GM19351 (cell line): Measurements from ENCODE around the gene PIGQ.

Experiments used
- ATAC-seq: cut with Tn5 transposase; IDR thresholded peaks from one replicate; pipeline ENCODE4 v1.9.1; 2021; ENCODE audit warnings: mild to moderate bottlenecking, moderate library complexity; ENCODE audit not compliant: unreplicated experiment

Gene PIGQ

DNA sequence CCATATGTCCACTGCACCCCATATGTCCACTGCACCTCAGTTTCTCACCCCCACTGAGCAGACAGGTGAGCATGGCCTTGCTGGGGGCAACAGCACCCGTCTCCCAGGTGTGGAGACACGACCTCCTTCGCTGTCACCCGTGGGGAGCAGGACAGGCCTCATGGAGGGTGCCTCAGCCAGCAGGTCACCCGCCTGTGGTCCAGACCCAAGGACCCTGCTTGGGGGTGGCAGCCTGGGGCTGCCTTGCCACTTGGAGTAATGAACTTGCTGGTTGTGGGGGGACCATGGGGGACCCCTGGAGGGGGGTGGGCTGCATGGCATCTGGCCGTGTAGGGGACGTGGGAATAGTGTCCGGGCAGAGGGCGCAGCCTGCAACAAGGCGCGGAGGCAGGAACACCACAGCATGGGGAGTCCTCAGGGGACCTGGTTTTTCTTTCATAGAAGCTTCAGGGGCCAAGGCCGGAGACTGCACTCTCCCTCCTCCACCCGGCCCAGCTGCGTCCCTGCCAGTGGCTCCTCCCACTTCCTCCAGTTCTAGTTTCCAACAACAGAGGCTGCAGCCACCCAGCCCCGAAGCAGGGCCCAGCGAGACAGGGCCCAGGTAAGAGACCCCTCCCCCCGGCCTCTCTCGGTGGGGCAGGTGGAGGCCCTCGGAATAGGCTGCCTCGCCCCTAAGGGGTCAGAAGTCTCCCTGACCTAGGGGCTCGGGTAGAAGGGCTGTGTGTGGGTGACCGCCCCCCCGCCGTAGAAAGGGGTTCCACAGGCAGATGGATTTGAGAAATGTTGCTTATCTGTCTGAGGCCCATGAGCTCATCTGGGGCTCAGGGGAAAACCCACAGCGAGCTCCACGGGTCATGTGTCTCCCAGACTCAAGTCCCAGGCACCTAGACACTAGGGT, 3.0 kb upstream of the PIGQ start, which contains the start of gene NHLRC4:
NHLRC4 (plus strand) TSS at position 531 of the 898 bp plus-strand sequence. CDS start 1,043 bp downstream, outside the sequence.
- peak; percentile 62 for ATAC-seq

GRCh38 chr16:567373-568256, 2.2 kb upstream of the PIGQ start:
- no peak for ATAC-seq

DNA sequence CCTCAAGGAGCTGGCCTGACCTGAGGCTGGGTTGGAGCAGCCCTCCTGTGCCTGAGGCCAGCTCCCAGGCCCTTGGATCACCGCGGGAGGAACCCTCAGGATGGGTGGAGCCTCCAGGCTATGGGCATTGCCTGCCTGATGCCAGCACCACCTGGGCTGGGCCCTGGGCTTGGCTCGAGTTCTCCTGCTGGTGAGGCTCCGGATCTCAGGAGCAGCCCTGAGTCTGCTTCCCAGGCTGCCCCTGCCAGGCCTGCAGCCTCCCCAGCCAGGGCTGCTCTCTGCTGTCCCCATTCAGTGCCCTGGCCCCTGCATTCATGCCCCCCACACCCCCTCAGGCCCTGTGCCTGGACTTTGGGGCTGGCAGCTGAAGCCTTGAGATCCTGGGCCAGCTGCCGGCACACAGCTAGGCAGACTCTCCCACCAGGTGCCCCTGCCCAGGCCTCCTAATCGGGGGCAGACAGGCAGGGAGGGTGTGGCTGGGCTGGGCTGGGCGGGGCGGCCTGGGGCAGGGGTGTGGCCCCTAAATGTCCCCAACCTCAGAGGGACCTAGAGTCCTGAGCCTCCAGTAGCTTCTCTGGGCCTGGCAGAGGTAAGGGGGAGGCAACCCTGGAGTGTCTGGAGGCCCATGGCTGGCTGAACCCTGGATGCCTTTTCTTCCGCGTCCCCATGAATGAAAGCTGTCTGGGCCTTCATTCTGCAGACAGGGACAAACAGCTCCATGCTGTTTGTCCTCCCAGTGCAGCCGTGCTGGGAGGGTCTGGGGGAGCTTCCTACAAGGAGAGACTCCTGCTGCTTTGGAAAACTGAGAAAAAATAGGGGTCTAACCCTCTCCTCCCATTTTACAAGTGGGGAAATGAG, 1.1 kb upstream of the PIGQ start:
- no peak for ATAC-seq

- ATAC-seq = no peak
These were observed 3.3 kb downstream of the PIGQ start for GRCh38 chr16:572865-573650.

- no peak for ATAC-seq
These were observed 4.4 kb downstream of the PIGQ start for GRCh38 chr16:574021-574760.

GRCh38 chr16:575354-576196, 5.8 kb downstream of the PIGQ start:
- ATAC-seq = no peak

DNA sequence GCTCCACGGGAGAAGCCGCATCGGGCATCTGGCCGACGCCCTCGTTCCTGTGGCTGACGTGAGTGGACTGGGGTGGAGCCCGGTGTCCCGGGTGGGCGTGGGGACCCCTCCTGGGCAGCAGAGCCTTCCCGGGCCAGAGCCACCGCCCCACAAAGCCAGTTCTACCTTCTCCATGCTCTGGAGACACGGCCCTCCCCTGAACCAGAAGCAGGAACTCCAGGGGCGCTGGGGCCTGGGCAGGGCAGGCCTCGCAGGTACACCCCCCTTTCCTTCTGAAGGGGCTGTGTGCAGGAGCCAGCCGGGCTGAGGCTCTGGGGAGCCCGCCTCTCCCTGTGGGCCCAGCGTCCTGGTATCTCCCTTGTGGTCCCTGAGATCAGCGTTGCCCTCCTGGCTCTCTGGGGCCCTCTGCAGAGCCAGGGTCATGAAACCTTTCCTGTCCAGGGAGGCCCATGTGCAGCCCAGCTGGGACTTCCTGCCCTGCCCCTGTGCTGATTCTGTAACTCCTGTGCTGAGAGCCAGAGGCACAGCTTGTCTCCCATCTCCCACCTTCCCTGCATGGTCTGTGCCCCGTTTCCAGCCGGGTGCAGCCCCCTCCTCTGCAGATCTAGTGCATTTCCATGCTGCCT, 6.5 kb downstream of the PIGQ start:
- ATAC-seq = no peak

- ATAC-seq = no peak
These were observed 7.0 kb downstream of the PIGQ start for GRCh38 chr16:576823-577201.

DNA sequence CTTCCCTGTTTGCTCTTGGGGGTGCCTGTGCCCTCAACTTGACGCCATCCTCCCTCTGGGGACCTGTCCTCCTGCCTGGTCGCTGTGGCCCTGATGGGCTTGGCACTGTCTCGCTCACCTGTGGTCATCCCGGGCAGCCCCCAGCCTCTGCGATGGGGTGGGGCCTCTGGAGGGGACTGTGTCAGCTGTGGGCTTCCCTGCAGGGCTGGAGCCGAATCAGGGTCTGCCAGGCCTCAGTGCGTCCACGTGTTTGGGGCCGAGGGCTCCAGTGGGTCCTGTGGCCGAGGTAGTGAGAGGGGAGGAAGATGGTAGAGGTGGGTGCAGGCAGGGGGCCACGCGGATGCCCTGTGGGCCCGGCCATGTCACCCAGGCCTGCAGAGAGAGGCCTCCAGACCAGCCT, 8.0 kb downstream of the PIGQ start:
- ATAC-seq = no peak

- no peak for ATAC-seq
These were observed 8.6 kb downstream of the PIGQ start for GRCh38 chr16:578232-578869.

GRCh38 chr16:578870-579405, 9.2 kb downstream of the PIGQ start:
- ATAC-seq = no peak

DNA sequence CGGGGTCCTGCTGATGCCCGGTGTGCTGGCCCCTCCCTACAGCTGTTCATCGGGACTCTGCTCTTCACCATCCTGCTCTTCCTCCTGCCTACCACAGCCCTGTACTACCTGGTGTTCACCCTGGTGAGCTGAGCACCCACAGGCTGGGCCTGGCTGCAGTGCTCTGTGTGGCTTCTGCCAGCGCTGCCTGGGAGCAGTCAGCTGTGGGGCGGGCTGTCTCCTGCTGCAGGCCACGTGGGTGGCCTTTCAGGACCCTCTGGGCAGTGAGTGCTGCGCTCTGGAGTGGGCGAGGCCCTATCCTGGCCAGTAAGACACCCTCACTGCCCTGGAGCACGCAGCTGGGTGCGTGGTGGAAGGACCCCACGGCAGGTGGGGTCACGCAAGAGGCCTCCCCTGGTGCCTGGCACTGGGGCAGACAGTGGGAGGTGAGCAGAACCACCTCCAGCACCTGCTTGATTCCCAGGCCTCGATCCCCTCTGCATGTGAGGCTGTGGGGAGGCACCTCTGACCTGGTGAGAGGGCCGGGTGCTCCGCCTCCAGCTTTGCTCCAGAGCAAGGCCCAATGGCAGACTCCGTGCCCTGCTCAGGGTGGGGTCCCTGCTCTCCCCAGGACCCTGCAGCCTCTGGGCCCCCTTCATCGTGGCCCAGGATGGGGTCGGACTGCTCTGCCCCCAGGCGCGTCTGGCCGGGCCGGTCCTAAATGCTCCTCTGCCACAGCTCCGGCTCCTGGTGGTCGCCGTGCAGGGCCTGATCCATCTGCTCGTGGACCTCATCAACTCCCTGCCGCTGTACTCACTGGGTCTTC, 10.6 kb downstream of the PIGQ start:
- ATAC-seq = no peak

GRCh38 chr16:580946-581498, 11.3 kb downstream of the PIGQ start:
- ATAC-seq = no peak

- no peak for ATAC-seq
These were observed 12.4 kb downstream of the PIGQ start for GRCh38 chr16:582218-582613.

DNA sequence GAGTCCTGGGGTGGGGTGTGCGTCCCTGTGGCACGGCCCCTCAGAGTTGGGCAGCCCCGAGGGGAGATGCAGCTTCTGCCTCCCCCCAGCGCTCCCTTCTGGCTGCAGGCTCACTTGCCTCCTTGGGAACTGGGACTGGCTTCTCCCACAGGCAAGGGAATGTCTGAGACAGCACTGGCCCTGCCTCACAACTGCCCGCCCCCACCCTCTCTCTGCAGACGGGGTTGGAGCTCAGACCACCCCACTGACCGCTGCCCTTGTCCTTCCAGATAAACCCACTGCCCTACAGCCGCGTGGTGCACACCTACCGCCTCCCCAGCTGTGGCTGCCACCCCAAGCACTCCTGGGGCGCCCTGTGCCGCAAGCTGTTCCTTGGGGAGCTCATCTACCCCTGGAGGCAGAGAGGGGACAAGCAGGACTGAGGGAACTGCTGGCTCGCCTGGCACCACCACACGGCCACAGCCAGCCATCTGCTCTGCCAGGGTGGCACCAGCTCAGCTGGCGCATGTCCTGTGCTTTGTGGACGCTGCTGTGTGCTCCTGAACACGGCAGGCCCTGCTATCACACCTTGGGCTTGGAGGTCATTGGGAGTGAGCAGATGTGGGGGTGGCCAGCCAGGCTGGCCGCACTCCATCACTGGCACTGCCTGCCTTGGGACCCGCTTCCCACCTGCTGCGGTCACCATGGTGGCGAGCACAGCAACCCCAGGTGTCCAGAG, 13.0 kb downstream of the PIGQ start:
- ATAC-seq = no peak

- ATAC-seq = no peak
These were observed 13.7 kb downstream of the PIGQ start for GRCh38 chr16:583470-583814.
